SK-N-SH (cell line): Measurements from ENCODE around the gene S100A5. TPM values are rescaled to one million over a fixed set of nuclear protein-coding genes. Genes with fewer than 3 reads are reported as not detected.

Experiments used
- CTCF ChIA-PET: fragments of 300-600, 350-600 bp; formaldehyde crosslinking; extraction: SDS; loops from one replicate; lab custom pipeline; 2021; lab: Yijun Ruan, JAX
- POLR2A ChIA-PET: fragments of 350-600 bp; sonication (Branson Sonifier 250); formaldehyde crosslinking; extraction: SDS; loops from one replicate; lab custom pipeline; 2020; ENCODE audit warnings: antibody characterized with exemption, inconsistent platforms; lab: Yijun Ruan, JAX
- DNase-seq: peaks from one replicate; pipeline ENCODE4 v3.0.0; 2012
- H2AFZ ChIP-seq: fragments of 200-600 bp; sonication (generic); 2 replicates; pipeline ENCODE4 v1.8.1; 2016; ENCODE audit warnings: antibody characterized with exemption, mild to moderate bottlenecking, low read depth
- H3F3A ChIP-seq: fragments of 200-600 bp; sonication (generic); replicated peaks from 2 replicates; pipeline ENCODE3; 2016; ENCODE audit warnings: antibody characterized with exemption, mild to moderate bottlenecking; ENCODE audit not compliant: insufficient read depth
- H3K27ac ChIP-seq, 2 experiments: fragments of 200-500 bp in 1 of 2; fragments of 200-600 bp in 1 of 2; sonication (Bioruptor generic) in 1 of 2; sonication (generic), shearing (Covaris generic) in 1 of 2; 2 replicates each; pipeline versions ENCODE4 v1.5.1 to v1.6.1; 2014 to 2016; ENCODE audit warnings: low read depth in 2 of 2, inconsistent platforms in 1 of 2, low read length in 1 of 2, mild to moderate bottlenecking in 1 of 2, mixed read lengths in 1 of 2
- H3K27me3 ChIP-seq: fragments of 200-600 bp; sonication (generic), shearing (Covaris generic); 2 replicates; pipeline ENCODE4 v1.6.1; 2016; ENCODE audit warnings: mixed run types; ENCODE audit not compliant: insufficient read depth
- H3K36me3 ChIP-seq, 2 experiments: fragments of 200-500 bp in 1 of 2; fragments of 200-600 bp in 1 of 2; sonication (Bioruptor generic) in 1 of 2; sonication (generic) in 1 of 2; replicated peaks in 1 of 2; 2 replicates each; pipeline versions ENCODE3 to v1.5.1; 2014 to 2016; ENCODE audit warnings: low read length in 1 of 2, mild to moderate bottlenecking in 1 of 2; ENCODE audit not compliant: insufficient read depth in 2 of 2, control insufficient read depth in 1 of 2
- H3K4me1 ChIP-seq, 2 experiments: fragments of 200-500 bp in 1 of 2; fragments of 200-600 bp in 1 of 2; sonication (Bioruptor generic) in 1 of 2; sonication (generic), shearing (Covaris generic) in 1 of 2; 2 replicates each; pipeline versions ENCODE4 v1.5.1 to v1.6.1; 2014 to 2016; ENCODE audit warnings: low read depth in 1 of 2, low read length in 1 of 2, mixed run types in 1 of 2; ENCODE audit not compliant: insufficient read depth in 2 of 2, control insufficient read depth in 1 of 2
- H3K4me2 ChIP-seq: fragments of 200-600 bp; sonication (generic), shearing (Covaris generic); 2 replicates; pipeline ENCODE4 v1.6.1; 2017; ENCODE audit warnings: mixed run types
- H3K4me3 ChIP-seq, 2 experiments: fragments of 200-500 bp in 1 of 2; fragments of 200-600 bp in 1 of 2; sonication (Bioruptor generic) in 1 of 2; sonication (generic), shearing (Covaris generic) in 1 of 2; 2 replicates each; pipeline versions ENCODE4 v1.5.1 to v1.8.1; 2014 to 2016; ENCODE audit warnings: low read depth in 2 of 2, inconsistent platforms in 1 of 2, low read length in 1 of 2, mild to moderate bottlenecking in 1 of 2, mixed read lengths in 1 of 2, moderate library complexity in 1 of 2
- H3K79me2 ChIP-seq: fragments of 200-600 bp; sonication (generic); 2 replicates; pipeline ENCODE4 v1.8.1; 2017; ENCODE audit warnings: mild to moderate bottlenecking; ENCODE audit not compliant: insufficient read depth
- H3K9ac ChIP-seq: fragments of 200-600 bp; sonication (generic); 2 replicates; pipeline ENCODE4 v1.6.1; 2017; ENCODE audit warnings: mixed run types
- H3K9me2 ChIP-seq: fragments of 200-600 bp; sonication (generic); 2 replicates; pipeline ENCODE4 v1.6.1; 2017; ENCODE audit warnings: mixed run types
- H3K9me3 ChIP-seq: fragments of 200-600 bp; sonication (generic); 2 replicates; pipeline ENCODE4 v1.6.1; 2017; ENCODE audit warnings: mixed run types, mild to moderate bottlenecking, moderate library complexity
- H4K20me1 ChIP-seq: fragments of 200-600 bp; sonication (generic); 2 replicates; pipeline ENCODE4 v1.6.1; 2017; ENCODE audit warnings: mild to moderate bottlenecking, mixed run types; ENCODE audit not compliant: insufficient read depth
- EP300 ChIP-seq, 2 experiments: IDR thresholded peaks; 2 replicates each; pipeline versions ENCODE4 v1.4.0 to v1.6.1; 2012; ENCODE audit warnings: borderline replicate concordance in 1 of 2, low read depth in 1 of 2, low read length in 1 of 2
- FOSL2 ChIP-seq: IDR thresholded peaks from 2 replicates; pipeline ENCODE4 v1.4.0; 2012; ENCODE audit warnings: low read depth, mild to moderate bottlenecking, moderate library complexity, borderline replicate concordance
- FOXM1 ChIP-seq: IDR thresholded peaks from 2 replicates; pipeline ENCODE4 v1.4.0; 2012; ENCODE audit warnings: low read depth, mild to moderate bottlenecking
- GABPA ChIP-seq: IDR thresholded peaks from 2 replicates; pipeline ENCODE4 v1.4.0; 2012; ENCODE audit warnings: low read depth, mild to moderate bottlenecking
- GATA2 ChIP-seq: sonication (generic); formaldehyde crosslinking; IDR thresholded peaks from 2 replicates; pipeline ENCODE4 v1.5.0; 2020; ENCODE audit warnings: mild to moderate bottlenecking, missing genetic modification reagents
- JUND ChIP-seq: IDR thresholded peaks from 2 replicates; pipeline ENCODE4 v1.4.0; 2012
- NFIC ChIP-seq: IDR thresholded peaks from 2 replicates; pipeline ENCODE4 v1.4.0; 2012; ENCODE audit warnings: borderline replicate concordance
- NRF1 ChIP-seq: IDR thresholded peaks from 2 replicates; pipeline ENCODE4 v1.6.1; 2012; ENCODE audit warnings: low read depth, mild to moderate bottlenecking, low read length
- POLR2AphosphoS5 ChIP-seq: IDR thresholded peaks from 2 replicates; pipeline ENCODE4 v1.6.1; 2012; ENCODE audit warnings: low read depth, low read length
- RFX5 ChIP-seq: IDR thresholded peaks from 2 replicates; pipeline ENCODE4 v1.6.1; 2012; ENCODE audit warnings: mild to moderate bottlenecking, improper control_type of control experiment, low read length
- RXRA ChIP-seq: IDR thresholded peaks from 2 replicates; pipeline ENCODE4 v1.4.0; 2012; ENCODE audit warnings: low read depth, mild to moderate bottlenecking, borderline replicate concordance
- SIN3A ChIP-seq: IDR thresholded peaks from 2 replicates; pipeline ENCODE4 v1.6.1; 2012; ENCODE audit warnings: low read depth, mild to moderate bottlenecking, low read length, moderate library complexity, borderline replicate concordance
- TCF12 ChIP-seq: IDR thresholded peaks from 2 replicates; pipeline ENCODE4 v1.4.0; 2012
- TEAD4 ChIP-seq: IDR thresholded peaks from 2 replicates; pipeline ENCODE4 v1.4.0; 2012; ENCODE audit warnings: mild to moderate bottlenecking, borderline replicate concordance; ENCODE audit not compliant: insufficient read depth
- YY1 ChIP-seq: IDR thresholded peaks from 2 replicates; pipeline ENCODE4 v1.4.0; 2012; ENCODE audit warnings: low read depth, mild to moderate bottlenecking
- WGBS: methylation state at CpG from one replicate; pipeline ENCODE4 v1.1.6; 2017; ENCODE audit warnings: low lambda C conversion rate; 5-methylcytosine and 5-hydroxymethylcytosine counted together
- polyA plus RNA-seq, 3 experiments: library from polyadenylated mRNA; depleted of rRNA; stranded (reverse); fragments of >200 nt; gene quantifications; 2 replicates each; pipeline ENCODE4 v1.2.3, GENCODE V29; 2012
- TF ChIP-seq, protein P1 (sequence below): IDR thresholded peaks from 2 replicates; pipeline ENCODE4; 2012
- TF ChIP-seq, protein P2 (sequence below): IDR thresholded peaks from 2 replicates; pipeline ENCODE4 v1.4.0; 2012; ENCODE audit warnings: low read depth, borderline replicate concordance
- TF ChIP-seq, protein P3 (sequence below): IDR thresholded peaks from 2 replicates; pipeline ENCODE4 v1.4.0; 2012; ENCODE audit warnings: low read depth
- TF ChIP-seq, protein P4 (sequence below): IDR thresholded peaks from 2 replicates; pipeline ENCODE4 v1.6.1; 2012; ENCODE audit warnings: mild to moderate bottlenecking, low read depth, low read length, moderate library complexity

S100A5 gene
- polyA plus RNA-seq, 1 of the 3 experiments (the other 2 are of a cell fraction): 0.15 TPM

DNA sequence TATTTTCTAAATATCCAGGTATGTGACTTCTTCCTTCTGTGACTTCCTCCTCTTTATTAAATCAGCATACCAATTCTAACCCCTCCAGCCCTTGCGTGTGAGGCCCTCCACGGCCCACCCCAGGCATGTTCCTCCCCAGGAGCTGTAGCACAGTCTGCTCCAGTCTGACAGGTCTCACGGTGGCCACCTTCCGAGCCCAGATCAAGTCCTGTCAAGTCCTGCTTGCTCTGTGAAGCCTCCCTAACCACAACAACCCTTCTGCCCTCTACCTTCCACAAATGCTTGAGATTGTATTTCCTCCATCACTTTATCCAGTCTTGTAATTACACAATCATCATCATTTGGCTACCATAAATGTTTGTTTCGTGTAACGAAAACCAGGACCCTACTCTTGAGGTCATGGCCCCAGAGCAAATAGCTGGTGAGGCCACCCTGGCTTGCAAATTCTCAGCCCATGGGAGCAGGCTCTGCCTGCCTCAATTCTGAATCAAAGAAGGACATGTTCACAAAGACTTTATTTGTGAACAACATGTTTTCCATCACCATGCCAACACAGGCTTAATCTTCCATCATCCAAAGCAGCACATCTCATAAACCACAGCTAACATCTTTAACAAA, 47.3 kb downstream of the S100A5 start (continued):
- TF ChIP-seq FOXM1: no peak
- no peak for TF ChIP-seq SIN3A
- no peak for TF ChIP-seq RFX5

DNA sequence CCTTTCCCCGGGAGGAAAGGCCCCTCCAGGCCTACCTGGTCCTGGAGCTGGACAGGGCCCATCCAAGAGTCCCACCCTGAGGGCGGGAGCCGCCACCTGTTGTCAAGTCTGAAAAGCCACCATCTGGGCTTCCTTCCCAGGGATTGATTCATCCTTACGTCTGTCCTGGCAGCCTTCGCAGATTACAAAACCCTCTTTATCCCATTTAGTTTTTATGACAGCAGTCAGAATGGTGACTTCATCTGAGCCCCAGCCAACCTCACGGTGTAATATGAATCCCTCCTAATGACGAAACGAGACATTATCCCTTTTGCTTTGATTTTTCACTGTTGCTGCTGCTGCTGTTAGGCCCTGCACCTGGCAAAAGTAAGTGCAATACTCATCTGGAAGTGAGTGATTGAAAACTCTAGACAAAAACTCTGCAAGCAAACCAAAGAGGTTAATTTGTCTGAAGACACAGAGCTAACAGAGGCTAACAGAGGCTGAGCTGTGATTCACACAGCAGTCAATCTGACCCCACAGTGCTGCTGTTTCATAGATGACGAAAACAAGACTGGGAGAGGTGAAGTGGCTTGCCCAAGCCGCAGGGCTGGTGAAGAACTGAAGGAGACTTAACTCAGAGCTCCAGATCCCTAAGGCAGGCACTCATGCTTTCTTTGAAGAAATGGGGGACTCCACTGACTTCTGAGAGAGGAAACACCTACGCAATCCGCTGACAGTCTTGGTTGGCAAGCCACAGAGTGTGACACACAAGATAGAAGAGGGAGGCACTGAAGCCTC, 50.3 kb downstream of the S100A5 start:
- Histone ChIP-seq H3K79me2 (no peaks in the 10 kb centered on the region), H3K4me3 (no peak overlapping the region), H3K4me1 (peaks cover 17 to 18% of the 10 kb centered on the region in 2 experiments; a peak in 3 of 4 replicates), H3K9me3 (no peaks in the 10 kb centered on the region), H3K27me3 (peaks cover 3% of the 10 kb centered on the region; the same call in 1 of the 2 replicates), H3K36me3 (no peaks in the 10 kb centered on the region), H3K9ac (peak overlapping the region; percentile 19; the same call in 1 of the 2 replicates), H3K4me2 (peak overlapping the region; percentile 59), H4K20me1 (no peaks in the 10 kb centered on the region), H3K27ac (peak overlapping the region in 1 of 2 experiments; percentile 70; a peak in 2 of 4 replicates), H3K9me2 (no peaks in the 10 kb centered on the region)
- DNase-seq: no peak
- 17% methylated on average over 12 of the region's 12 CpGs for WGBS
- CTCF ChIA-PET: interaction anchor here (1.0 to 16.0 kb wide), 3 partner anchors 22 to 137 kb away, joined by 4 to 336 read pairs (median 5); partner anchors contain the start of genes PGLYRP4 and S100A9
- TF ChIP-seq, protein P1, sequence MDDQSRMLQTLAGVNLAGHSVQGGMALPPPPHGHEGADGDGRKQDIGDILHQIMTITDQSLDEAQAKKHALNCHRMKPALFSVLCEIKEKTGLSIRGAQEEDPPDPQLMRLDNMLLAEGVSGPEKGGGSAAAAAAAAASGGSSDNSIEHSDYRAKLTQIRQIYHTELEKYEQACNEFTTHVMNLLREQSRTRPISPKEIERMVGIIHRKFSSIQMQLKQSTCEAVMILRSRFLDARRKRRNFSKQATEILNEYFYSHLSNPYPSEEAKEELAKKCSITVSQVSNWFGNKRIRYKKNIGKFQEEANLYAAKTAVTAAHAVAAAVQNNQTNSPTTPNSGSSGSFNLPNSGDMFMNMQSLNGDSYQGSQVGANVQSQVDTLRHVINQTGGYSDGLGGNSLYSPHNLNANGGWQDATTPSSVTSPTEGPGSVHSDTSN: peak; percentile 86
- peak; percentile 63; the same call in 1 of the 2 replicates for TF ChIP-seq JUND
- peak; percentile 92 for TF ChIP-seq NFIC
- TF ChIP-seq FOSL2: peak; percentile 72
- TF ChIP-seq RXRA: peak; percentile 39; the same call in 1 of the 2 replicates
- peak; percentile 90 for TF ChIP-seq TCF12
- TF ChIP-seq GATA2 (CRISPR knock-in tag): no peak
- TF ChIP-seq, protein P2, sequence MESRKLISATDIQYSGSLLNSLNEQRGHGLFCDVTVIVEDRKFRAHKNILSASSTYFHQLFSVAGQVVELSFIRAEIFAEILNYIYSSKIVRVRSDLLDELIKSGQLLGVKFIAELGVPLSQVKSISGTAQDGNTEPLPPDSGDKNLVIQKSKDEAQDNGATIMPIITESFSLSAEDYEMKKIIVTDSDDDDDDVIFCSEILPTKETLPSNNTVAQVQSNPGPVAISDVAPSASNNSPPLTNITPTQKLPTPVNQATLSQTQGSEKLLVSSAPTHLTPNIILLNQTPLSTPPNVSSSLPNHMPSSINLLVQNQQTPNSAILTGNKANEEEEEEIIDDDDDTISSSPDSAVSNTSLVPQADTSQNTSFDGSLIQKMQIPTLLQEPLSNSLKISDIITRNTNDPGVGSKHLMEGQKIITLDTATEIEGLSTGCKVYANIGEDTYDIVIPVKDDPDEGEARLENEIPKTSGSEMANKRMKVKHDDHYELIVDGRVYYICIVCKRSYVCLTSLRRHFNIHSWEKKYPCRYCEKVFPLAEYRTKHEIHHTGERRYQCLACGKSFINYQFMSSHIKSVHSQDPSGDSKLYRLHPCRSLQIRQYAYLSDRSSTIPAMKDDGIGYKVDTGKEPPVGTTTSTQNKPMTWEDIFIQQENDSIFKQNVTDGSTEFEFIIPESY: peak; percentile 68; the same call in 1 of the 2 replicates
- no peak for TF ChIP-seq NRF1
- TF ChIP-seq POLR2AphosphoS5: peak; percentile 24; the same call in 1 of the 2 replicates
- TF ChIP-seq, protein P3, sequence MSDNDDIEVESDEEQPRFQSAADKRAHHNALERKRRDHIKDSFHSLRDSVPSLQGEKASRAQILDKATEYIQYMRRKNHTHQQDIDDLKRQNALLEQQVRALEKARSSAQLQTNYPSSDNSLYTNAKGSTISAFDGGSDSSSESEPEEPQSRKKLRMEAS: peak; percentile 74
- peak in 1 of 2 experiments; percentile 64; a peak in 1 of 4 replicates for TF ChIP-seq EP300 (IDR thresholded peaks at IDR 0.05; ENCODE audit: borderline replicate concordance in 1 of 2, low read depth in 1 of 2, low read length in 1 of 2)
- TF ChIP-seq YY1: no peak
- TF ChIP-seq GABPA: no peak
- 0 out of 2 replicates have a peak, but pooled peaks have one; percentile 16 for TF ChIP-seq TEAD4
- TF ChIP-seq, protein P4, sequence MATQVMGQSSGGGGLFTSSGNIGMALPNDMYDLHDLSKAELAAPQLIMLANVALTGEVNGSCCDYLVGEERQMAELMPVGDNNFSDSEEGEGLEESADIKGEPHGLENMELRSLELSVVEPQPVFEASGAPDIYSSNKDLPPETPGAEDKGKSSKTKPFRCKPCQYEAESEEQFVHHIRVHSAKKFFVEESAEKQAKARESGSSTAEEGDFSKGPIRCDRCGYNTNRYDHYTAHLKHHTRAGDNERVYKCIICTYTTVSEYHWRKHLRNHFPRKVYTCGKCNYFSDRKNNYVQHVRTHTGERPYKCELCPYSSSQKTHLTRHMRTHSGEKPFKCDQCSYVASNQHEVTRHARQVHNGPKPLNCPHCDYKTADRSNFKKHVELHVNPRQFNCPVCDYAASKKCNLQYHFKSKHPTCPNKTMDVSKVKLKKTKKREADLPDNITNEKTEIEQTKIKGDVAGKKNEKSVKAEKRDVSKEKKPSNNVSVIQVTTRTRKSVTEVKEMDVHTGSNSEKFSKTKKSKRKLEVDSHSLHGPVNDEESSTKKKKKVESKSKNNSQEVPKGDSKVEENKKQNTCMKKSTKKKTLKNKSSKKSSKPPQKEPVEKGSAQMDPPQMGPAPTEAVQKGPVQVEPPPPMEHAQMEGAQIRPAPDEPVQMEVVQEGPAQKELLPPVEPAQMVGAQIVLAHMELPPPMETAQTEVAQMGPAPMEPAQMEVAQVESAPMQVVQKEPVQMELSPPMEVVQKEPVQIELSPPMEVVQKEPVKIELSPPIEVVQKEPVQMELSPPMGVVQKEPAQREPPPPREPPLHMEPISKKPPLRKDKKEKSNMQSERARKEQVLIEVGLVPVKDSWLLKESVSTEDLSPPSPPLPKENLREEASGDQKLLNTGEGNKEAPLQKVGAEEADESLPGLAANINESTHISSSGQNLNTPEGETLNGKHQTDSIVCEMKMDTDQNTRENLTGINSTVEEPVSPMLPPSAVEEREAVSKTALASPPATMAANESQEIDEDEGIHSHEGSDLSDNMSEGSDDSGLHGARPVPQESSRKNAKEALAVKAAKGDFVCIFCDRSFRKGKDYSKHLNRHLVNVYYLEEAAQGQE: 0 out of 2 replicates have a peak, but pooled peaks have one; percentile 10
- TF ChIP-seq, all 33 proteins: peak for 12
- H3F3A ChIP-seq: peaks cover 15% of the 10 kb centered on the region
- POLR2A ChIA-PET: no interaction called here
- H2AFZ ChIP-seq: no peak overlapping the region; the same call in 1 of the 2 replicates
